Right atrium auricular region (tissue), 2 donors: ENCODE results near the gene CHD9. TPM values are rescaled to one million over a fixed set of nuclear protein-coding genes. Genes with fewer than 3 reads are reported as not detected.

ENCODE experiments used
- DNase-seq: peaks from one replicate; pipeline ENCODE4 v3.0.0-alpha.2; 2019; ENCODE audit warnings: low spot score
- H3K27ac ChIP-seq, 2 donors: fragments of 200-600 bp; sonication (generic); 1 replicate in 1 of 2; 2 replicates in 1 of 2; pipeline ENCODE4 v1.5.1; 2016 to 2019
- H3K27me3 ChIP-seq, 2 donors: fragments of 200-600 bp; sonication (generic); one replicate each; pipeline versions ENCODE4 v1.5.1 to v1.6.0; 2017 to 2019
- H3K36me3 ChIP-seq: fragments of 200-600 bp; sonication (generic); one replicate; pipeline ENCODE4 v1.5.1; 2016
- H3K4me1 ChIP-seq, 2 donors: fragments of 200-600 bp; sonication (generic); one replicate each; pipeline versions ENCODE4 v1.5.1 to v1.6.0; 2017 to 2019
- H3K4me3 ChIP-seq, 2 donors: fragments of 200-600 bp; sonication (generic); 1 replicate in 1 of 2; 2 replicates in 1 of 2; pipeline ENCODE4 v1.5.1; 2017 to 2019; ENCODE audit warnings: mild to moderate bottlenecking in 1 of 2, moderate library complexity in 1 of 2
- H3K9me3 ChIP-seq, 2 donors: fragments of 200-600 bp; sonication (generic); one replicate each; pipeline ENCODE4 v1.5.1; 2019
- total RNA-seq, 2 donors: library from RNA; depleted of rRNA; stranded (reverse); fragments of >200 nt; gene quantifications; one replicate each; pipeline ENCODE4 v1.1.0, GENCODE V29; 2016
- TF ChIP-seq, protein P1 (sequence below), 2 donors: fragments of 200-600 bp; sonication (generic); IDR thresholded peaks; one replicate each; pipeline ENCODE4 v1.5.1; 2019; ENCODE audit warnings: antibody characterized with exemption in 2 of 2

CHD9 gene
- total RNA-seq, 2 donors from 2014 or later: 49.8 to 54.1 TPM

DNA sequence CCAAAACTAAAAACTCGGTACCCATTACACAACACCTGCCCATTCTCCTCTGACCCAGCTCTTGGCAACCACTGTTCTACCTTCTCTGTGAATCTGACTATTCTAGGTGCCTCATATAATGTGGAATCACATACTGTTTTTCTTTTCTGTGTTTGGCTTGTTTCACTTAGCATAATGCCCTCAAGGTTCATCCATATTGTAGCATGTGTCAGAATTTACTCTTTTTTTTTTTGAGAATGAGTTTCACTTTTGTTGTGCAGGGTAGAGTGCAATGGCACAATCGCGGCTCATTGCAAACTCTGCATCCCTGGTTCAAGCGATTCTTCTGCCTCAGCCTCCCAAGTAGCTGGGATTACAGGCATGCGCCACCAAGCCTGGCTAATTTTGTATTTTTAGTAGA, 320.0 kb downstream of the CHD9 start:
- DNase-seq: no peak

GRCh38 chr16:53378138-53378537, 323.3 kb downstream of the CHD9 start:
- no peak for DNase-seq
- Histone ChIP-seq H3K9me3 (no peaks in the 10 kb centered on the region), H3K27ac (no peak overlapping the region), H3K4me3 (no peak overlapping the region), H3K4me1 (no peaks in the 10 kb centered on the region), H3K27me3 (peaks cover 0 to 6% of the 10 kb centered on the region in 2 donors), H3K36me3 (no peaks in the 10 kb centered on the region)
- TF ChIP-seq, protein P1, sequence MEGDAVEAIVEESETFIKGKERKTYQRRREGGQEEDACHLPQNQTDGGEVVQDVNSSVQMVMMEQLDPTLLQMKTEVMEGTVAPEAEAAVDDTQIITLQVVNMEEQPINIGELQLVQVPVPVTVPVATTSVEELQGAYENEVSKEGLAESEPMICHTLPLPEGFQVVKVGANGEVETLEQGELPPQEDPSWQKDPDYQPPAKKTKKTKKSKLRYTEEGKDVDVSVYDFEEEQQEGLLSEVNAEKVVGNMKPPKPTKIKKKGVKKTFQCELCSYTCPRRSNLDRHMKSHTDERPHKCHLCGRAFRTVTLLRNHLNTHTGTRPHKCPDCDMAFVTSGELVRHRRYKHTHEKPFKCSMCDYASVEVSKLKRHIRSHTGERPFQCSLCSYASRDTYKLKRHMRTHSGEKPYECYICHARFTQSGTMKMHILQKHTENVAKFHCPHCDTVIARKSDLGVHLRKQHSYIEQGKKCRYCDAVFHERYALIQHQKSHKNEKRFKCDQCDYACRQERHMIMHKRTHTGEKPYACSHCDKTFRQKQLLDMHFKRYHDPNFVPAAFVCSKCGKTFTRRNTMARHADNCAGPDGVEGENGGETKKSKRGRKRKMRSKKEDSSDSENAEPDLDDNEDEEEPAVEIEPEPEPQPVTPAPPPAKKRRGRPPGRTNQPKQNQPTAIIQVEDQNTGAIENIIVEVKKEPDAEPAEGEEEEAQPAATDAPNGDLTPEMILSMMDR (IDR thresholded peaks at IDR 0.05): no peak

More for the DNA sequence above, 320.0 kb downstream of the CHD9 start:
- Histone ChIP-seq H3K4me1 (no peaks in the 10 kb centered on the region), H3K27ac (no peak overlapping the region), H3K9me3 (no peaks in the 10 kb centered on the region), H3K27me3 (peaks cover 0 to 10% of the 10 kb centered on the region in 2 donors), H3K4me3 (no peak overlapping the region), H3K36me3 (no peaks in the 10 kb centered on the region)
- TF ChIP-seq, protein P1 (IDR thresholded peaks at IDR 0.05): no peak

Other genes starting within 250 kb of the CHD9 start
- gene CHD9NB, start 2.1 kb upstream of the CHD9 start, total RNA-seq: under 1 TPM; 0.33 to 0.67 TPM